HEK293 (cell line): ENCODE results near the gene BCDIN3D.

ENCODE experiments used
- BCL11B ChIP-seq: fragments of 450-650 bp; formaldehyde crosslinking; IDR thresholded peaks from 2 replicates; pipeline ENCODE4 v1.5.1; 2016; ENCODE audit warnings: low read depth, missing biosample characterization, missing genetic modification characterization
- GLI2 ChIP-seq: fragments of 450-650 bp; formaldehyde crosslinking; IDR thresholded peaks from 2 replicates; pipeline ENCODE4; 2017; ENCODE audit warnings: missing biosample characterization, missing genetic modification characterization, low read depth, borderline replicate concordance
- HOXC10 ChIP-seq: sonication (generic); formaldehyde crosslinking; IDR thresholded peaks from 2 replicates; pipeline ENCODE4 v1.8.1; 2023; ENCODE audit warnings: mild to moderate bottlenecking, missing genetic modification reagents
- KLF1 ChIP-seq: fragments of 450-650 bp; formaldehyde crosslinking; IDR thresholded peaks from 2 replicates; pipeline ENCODE4 v1.5.1; 2016; ENCODE audit warnings: missing biosample characterization, missing genetic modification characterization
- KLF17 ChIP-seq: fragments of 450-650 bp; formaldehyde crosslinking; IDR thresholded peaks from 2 replicates; pipeline ENCODE4 v1.5.1; 2016; ENCODE audit warnings: missing biosample characterization, missing genetic modification characterization
- RBAK ChIP-seq: fragments of 450-650 bp; formaldehyde crosslinking; IDR thresholded peaks from 2 replicates; pipeline ENCODE4 v1.5.1; 2016; ENCODE audit warnings: missing biosample characterization, missing genetic modification characterization
- TCF7L2 ChIP-seq: IDR thresholded peaks from 2 replicates; pipeline ENCODE4 v1.6.1; 2011; ENCODE audit warnings: low read depth, mild to moderate bottlenecking, inconsistent platforms, low read length, moderate library complexity, borderline replicate concordance
- TRIM28 ChIP-seq: IDR thresholded peaks from 2 replicates; pipeline ENCODE4 v1.6.1; 2011; ENCODE audit warnings: low read length, control low read depth, borderline replicate concordance
- YY1 ChIP-seq: fragments of 450-650 bp; formaldehyde crosslinking; IDR thresholded peaks from 2 replicates; pipeline ENCODE4 v1.5.1; 2018; ENCODE audit warnings: missing biosample characterization, missing genetic modification characterization
- ZBTB20 ChIP-seq: fragments of 450-650 bp; formaldehyde crosslinking; IDR thresholded peaks from 2 replicates; pipeline ENCODE4 v1.5.1; 2016; ENCODE audit warnings: missing biosample characterization, missing genetic modification characterization
- ZBTB21 ChIP-seq: fragments of 450-650 bp; formaldehyde crosslinking; IDR thresholded peaks from 2 replicates; pipeline ENCODE4 v1.5.1; 2017; ENCODE audit warnings: missing biosample characterization, missing genetic modification characterization
- ZFP37 ChIP-seq: fragments of 450-650 bp; formaldehyde crosslinking; IDR thresholded peaks from 2 replicates; pipeline ENCODE4 v1.5.1; 2016; ENCODE audit warnings: missing biosample characterization, missing genetic modification characterization
- ZFP41 ChIP-seq: fragments of 450-650 bp; formaldehyde crosslinking; IDR thresholded peaks from 2 replicates; pipeline ENCODE4 v1.5.1; 2016; ENCODE audit warnings: missing biosample characterization, missing genetic modification characterization, borderline replicate concordance
- ZNF112 ChIP-seq: fragments of 450-650 bp; formaldehyde crosslinking; IDR thresholded peaks from 2 replicates; pipeline ENCODE4 v1.5.0; 2017; ENCODE audit warnings: missing biosample characterization, missing genetic modification characterization
- ZNF138 ChIP-seq: fragments of 450-650 bp; formaldehyde crosslinking; IDR thresholded peaks from 2 replicates; pipeline ENCODE4 v1.5.1; 2016; ENCODE audit warnings: missing biosample characterization, missing genetic modification characterization, borderline replicate concordance
- ZNF157 ChIP-seq: fragments of 450-650 bp; formaldehyde crosslinking; IDR thresholded peaks from 2 replicates; pipeline ENCODE4 v1.5.1; 2016; ENCODE audit warnings: missing biosample characterization, missing genetic modification characterization
- ZNF169 ChIP-seq: fragments of 450-650 bp; formaldehyde crosslinking; IDR thresholded peaks from 2 replicates; pipeline ENCODE4 v1.5.1; 2016; ENCODE audit warnings: missing biosample characterization, missing genetic modification characterization
- ZNF175 ChIP-seq: fragments of 450-650 bp; formaldehyde crosslinking; IDR thresholded peaks from 2 replicates; pipeline ENCODE4 v1.5.1; 2016; ENCODE audit warnings: missing biosample characterization, missing genetic modification characterization
- ZNF184 ChIP-seq: fragments of 450-650 bp; IDR thresholded peaks from 2 replicates; pipeline ENCODE4 v1.5.1; 2018; ENCODE audit warnings: missing biosample characterization, mild to moderate bottlenecking, missing genetic modification characterization
- ZNF548 ChIP-seq: fragments of 450-650 bp; formaldehyde crosslinking; IDR thresholded peaks from 2 replicates; pipeline ENCODE4 v1.5.1; 2016; ENCODE audit warnings: missing biosample characterization, missing genetic modification characterization
- ZNF580 ChIP-seq: fragments of 450-650 bp; formaldehyde crosslinking; IDR thresholded peaks from 2 replicates; pipeline ENCODE4 v1.5.1; 2016; ENCODE audit warnings: missing biosample characterization, missing genetic modification characterization
- ZNF645 ChIP-seq: fragments of 450-650 bp; formaldehyde crosslinking; IDR thresholded peaks from 2 replicates; pipeline ENCODE4; 2016; ENCODE audit warnings: missing biosample characterization, missing genetic modification characterization
- ZNF76 ChIP-seq: fragments of 450-650 bp; formaldehyde crosslinking; IDR thresholded peaks from 2 replicates; pipeline ENCODE4; 2016; ENCODE audit warnings: low read depth, missing biosample characterization, missing genetic modification characterization, borderline replicate concordance
- ZNF785 ChIP-seq: fragments of 450-650 bp; formaldehyde crosslinking; IDR thresholded peaks from 2 replicates; pipeline ENCODE4 v1.5.1; 2016; ENCODE audit warnings: missing biosample characterization, missing genetic modification characterization
- ZNF830 ChIP-seq: fragments of 450-650 bp; IDR thresholded peaks from 2 replicates; pipeline ENCODE4 v1.5.0; 2018; ENCODE audit warnings: missing biosample characterization, missing genetic modification characterization, low read depth, mild to moderate bottlenecking, moderate library complexity
- ZSCAN30 ChIP-seq: fragments of 450-650 bp; IDR thresholded peaks from 2 replicates; pipeline ENCODE4 v1.5.1; 2018; ENCODE audit warnings: missing biosample characterization, mild to moderate bottlenecking, missing genetic modification characterization, moderate library complexity
- TF ChIP-seq, protein P1 (sequence below): fragments of 450-650 bp; formaldehyde crosslinking; IDR thresholded peaks from 2 replicates; pipeline ENCODE4 v1.5.1; 2017; ENCODE audit warnings: missing biosample characterization, missing genetic modification characterization
- TF ChIP-seq, protein P2 (sequence below): fragments of 450-650 bp; formaldehyde crosslinking; IDR thresholded peaks from 2 replicates; pipeline ENCODE4 v1.5.1; 2016; ENCODE audit warnings: missing biosample characterization, missing genetic modification characterization
- TF ChIP-seq, protein P3 (sequence below): fragments of 450-650 bp; formaldehyde crosslinking; IDR thresholded peaks from 2 replicates; pipeline ENCODE4 v1.5.1; 2016; ENCODE audit warnings: missing biosample characterization, missing genetic modification characterization
- TF ChIP-seq, protein P4 (sequence below): fragments of 450-650 bp; formaldehyde crosslinking; IDR thresholded peaks from 2 replicates; pipeline ENCODE4 v1.5.1; 2016; ENCODE audit warnings: missing biosample characterization, missing genetic modification characterization
- TF ChIP-seq, protein P5 (sequence below): fragments of 450-650 bp; formaldehyde crosslinking; IDR thresholded peaks from 2 replicates; pipeline ENCODE4 v1.5.1; 2016; ENCODE audit warnings: missing biosample characterization, missing genetic modification characterization

The BCDIN3D gene

GRCh38 chr12:49825971-49826421 lies 16.9 kb downstream of the BCDIN3D start (continued):
- TF ChIP-seq ZNF548 (no peak), YY1 (no peak), TCF7L2 (no peak), ZNF184 (tag by site-specific recombination) (no peak), ZNF785 (tag by site-specific recombination) (no peak), HOXC10 (CRISPR knock-in tag) (no peak), ZNF169 (tag by site-specific recombination) (no peak), KLF17 (tag by site-specific recombination) (peak; percentile 70; the same call in 1 of the 2 replicates), ZNF157 (tag by site-specific recombination) (no peak), ZBTB21 (no peak), ZNF830 (tag by site-specific recombination) (no peak), ZNF645 (no peak), ZNF112 (no peak), ZNF76 (no peak), ZNF580 (no peak), ZSCAN30 (no peak), KLF1 (tag by site-specific recombination) (peak; percentile 49; the same call in 1 of the 2 replicates), TRIM28 (no peak), BCL11B (tag by site-specific recombination) (no peak), GLI2 (tag by site-specific recombination) (no peak), ZFP41 (no peak), ZNF175 (tag by site-specific recombination) (no peak), ZBTB20 (tag by site-specific recombination) (no peak), ZFP37 (tag by site-specific recombination) (no peak), RBAK (tag by site-specific recombination) (no peak), ZNF138 (tag by site-specific recombination) (no peak)
- TF ChIP-seq, protein P1, sequence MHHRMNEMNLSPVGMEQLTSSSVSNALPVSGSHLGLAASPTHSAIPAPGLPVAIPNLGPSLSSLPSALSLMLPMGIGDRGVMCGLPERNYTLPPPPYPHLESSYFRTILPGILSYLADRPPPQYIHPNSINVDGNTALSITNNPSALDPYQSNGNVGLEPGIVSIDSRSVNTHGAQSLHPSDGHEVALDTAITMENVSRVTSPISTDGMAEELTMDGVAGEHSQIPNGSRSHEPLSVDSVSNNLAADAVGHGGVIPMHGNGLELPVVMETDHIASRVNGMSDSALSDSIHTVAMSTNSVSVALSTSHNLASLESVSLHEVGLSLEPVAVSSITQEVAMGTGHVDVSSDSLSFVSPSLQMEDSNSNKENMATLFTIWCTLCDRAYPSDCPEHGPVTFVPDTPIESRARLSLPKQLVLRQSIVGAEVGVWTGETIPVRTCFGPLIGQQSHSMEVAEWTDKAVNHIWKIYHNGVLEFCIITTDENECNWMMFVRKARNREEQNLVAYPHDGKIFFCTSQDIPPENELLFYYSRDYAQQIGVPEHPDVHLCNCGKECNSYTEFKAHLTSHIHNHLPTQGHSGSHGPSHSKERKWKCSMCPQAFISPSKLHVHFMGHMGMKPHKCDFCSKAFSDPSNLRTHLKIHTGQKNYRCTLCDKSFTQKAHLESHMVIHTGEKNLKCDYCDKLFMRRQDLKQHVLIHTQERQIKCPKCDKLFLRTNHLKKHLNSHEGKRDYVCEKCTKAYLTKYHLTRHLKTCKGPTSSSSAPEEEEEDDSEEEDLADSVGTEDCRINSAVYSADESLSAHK (tag by site-specific recombination): no peak
- TF ChIP-seq, protein P2, sequence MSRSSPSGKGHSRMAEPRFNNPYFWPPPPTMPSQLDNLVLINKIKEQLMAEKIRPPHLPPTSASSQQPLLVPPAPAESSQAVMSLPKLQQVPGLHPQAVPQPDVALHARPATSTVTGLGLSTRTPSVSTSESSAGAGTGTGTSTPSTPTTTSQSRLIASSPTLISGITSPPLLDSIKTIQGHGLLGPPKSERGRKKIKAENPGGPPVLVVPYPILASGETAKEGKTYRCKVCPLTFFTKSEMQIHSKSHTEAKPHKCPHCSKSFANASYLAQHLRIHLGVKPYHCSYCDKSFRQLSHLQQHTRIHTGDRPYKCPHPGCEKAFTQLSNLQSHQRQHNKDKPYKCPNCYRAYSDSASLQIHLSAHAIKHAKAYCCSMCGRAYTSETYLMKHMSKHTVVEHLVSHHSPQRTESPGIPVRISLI (tag by site-specific recombination): no peak
- TF ChIP-seq, protein P3, sequence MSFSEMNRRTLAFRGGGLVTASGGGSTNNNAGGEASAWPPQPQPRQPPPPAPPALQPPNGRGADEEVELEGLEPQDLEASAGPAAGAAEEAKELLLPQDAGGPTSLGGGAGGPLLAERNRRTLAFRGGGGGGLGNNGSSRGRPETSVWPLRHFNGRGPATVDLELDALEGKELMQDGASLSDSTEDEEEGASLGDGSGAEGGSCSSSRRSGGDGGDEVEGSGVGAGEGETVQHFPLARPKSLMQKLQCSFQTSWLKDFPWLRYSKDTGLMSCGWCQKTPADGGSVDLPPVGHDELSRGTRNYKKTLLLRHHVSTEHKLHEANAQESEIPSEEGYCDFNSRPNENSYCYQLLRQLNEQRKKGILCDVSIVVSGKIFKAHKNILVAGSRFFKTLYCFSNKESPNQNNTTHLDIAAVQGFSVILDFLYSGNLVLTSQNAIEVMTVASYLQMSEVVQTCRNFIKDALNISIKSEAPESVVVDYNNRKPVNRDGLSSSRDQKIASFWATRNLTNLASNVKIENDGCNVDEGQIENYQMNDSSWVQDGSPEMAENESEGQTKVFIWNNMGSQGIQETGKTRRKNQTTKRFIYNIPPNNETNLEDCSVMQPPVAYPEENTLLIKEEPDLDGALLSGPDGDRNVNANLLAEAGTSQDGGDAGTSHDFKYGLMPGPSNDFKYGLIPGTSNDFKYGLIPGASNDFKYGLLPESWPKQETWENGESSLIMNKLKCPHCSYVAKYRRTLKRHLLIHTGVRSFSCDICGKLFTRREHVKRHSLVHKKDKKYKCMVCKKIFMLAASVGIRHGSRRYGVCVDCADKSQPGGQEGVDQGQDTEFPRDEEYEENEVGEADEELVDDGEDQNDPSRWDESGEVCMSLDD (tag by site-specific recombination): no peak
- TF ChIP-seq, protein P4, sequence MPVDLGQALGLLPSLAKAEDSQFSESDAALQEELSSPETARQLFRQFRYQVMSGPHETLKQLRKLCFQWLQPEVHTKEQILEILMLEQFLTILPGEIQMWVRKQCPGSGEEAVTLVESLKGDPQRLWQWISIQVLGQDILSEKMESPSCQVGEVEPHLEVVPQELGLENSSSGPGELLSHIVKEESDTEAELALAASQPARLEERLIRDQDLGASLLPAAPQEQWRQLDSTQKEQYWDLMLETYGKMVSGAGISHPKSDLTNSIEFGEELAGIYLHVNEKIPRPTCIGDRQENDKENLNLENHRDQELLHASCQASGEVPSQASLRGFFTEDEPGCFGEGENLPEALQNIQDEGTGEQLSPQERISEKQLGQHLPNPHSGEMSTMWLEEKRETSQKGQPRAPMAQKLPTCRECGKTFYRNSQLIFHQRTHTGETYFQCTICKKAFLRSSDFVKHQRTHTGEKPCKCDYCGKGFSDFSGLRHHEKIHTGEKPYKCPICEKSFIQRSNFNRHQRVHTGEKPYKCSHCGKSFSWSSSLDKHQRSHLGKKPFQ (tag by site-specific recombination): no peak
- TF ChIP-seq, protein P5, sequence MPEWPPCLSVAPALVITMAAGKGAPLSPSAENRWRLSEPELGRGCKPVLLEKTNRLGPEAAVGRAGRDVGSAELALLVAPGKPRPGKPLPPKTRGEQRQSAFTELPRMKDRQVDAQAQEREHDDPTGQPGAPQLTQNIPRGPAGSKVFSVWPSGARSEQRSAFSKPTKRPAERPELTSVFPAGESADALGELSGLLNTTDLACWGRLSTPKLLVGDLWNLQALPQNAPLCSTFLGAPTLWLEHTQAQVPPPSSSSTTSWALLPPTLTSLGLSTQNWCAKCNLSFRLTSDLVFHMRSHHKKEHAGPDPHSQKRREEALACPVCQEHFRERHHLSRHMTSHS (tag by site-specific recombination): no peak
